Epithelial cell of esophagus (primary cell): ENCODE results near the gene TSPAN5.
"Not testable (repeated sequence)": the region's sequence is repeated elsewhere in the genome, so short reads cannot be mapped to it uniquely, and the experiment has no call there.

ENCODE experiments used
- DNase-seq: peaks from one replicate; pipeline ENCODE4 v3.0.0; 2010; ENCODE audit warnings: low read depth
- H3K4me3 ChIP-seq: 2 replicates; pipeline ENCODE4 v1.5.1; 2011; ENCODE audit warnings: mild to moderate bottlenecking, low read length, control low read depth
- TF ChIP-seq, protein P1 (sequence below): IDR thresholded peaks from 2 replicates; pipeline ENCODE4 v1.5.1; 2011; ENCODE audit warnings: low read depth, mild to moderate bottlenecking, low read length, control low read depth, inconsistent platforms; ENCODE audit not compliant: insufficient read depth; ENCODE audit errors: missing control alignments

The TSPAN5 gene

DNA sequence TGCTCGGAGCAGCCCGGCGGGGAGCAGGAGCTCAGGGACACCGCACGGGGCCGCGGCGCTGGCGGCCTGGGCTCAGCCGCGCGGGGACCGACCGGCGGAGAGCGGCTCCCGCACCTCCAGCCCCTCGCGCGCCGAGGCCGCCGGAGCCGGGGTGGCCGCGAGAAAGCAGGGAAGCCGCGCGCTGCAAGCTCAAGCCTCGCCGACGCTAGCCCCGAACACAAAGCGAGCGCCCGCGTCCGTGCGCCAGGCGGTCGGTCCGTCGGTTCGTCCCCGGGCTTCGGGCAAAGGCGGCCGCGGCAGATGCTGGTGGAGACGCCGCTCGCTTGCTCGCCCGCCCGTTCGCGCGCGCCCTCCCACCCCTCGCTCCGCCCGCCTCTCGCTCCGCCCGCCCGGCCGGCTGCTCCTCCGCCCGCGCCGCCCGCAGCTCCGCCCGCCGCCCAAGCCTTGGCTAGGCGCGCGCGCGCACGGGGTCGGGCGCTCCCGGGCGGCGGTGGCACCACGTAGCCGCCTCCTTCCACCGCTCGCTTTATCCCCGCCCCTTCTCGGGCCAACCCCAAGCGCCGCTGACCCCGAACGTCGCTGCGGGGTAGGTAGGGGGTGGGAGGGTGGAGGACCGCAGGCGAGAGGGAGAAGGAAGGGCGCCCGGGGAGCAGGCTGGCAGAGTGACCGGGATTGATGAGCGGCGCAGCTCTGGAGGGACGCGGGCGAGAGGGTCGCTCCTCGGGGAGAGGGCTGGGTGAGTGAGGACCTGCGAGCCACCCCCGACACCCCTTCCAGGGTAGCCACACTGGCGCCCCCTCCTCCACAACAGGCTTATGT is at the start of gene TSPAN5:
Gene TSPAN5 (minus strand): TSS at position 325 of the 819 bp plus-strand sequence.
- peak within 1 kb of the TSS; percentile 87 for H3K4me3 ChIP-seq
- TF ChIP-seq, protein P1, sequence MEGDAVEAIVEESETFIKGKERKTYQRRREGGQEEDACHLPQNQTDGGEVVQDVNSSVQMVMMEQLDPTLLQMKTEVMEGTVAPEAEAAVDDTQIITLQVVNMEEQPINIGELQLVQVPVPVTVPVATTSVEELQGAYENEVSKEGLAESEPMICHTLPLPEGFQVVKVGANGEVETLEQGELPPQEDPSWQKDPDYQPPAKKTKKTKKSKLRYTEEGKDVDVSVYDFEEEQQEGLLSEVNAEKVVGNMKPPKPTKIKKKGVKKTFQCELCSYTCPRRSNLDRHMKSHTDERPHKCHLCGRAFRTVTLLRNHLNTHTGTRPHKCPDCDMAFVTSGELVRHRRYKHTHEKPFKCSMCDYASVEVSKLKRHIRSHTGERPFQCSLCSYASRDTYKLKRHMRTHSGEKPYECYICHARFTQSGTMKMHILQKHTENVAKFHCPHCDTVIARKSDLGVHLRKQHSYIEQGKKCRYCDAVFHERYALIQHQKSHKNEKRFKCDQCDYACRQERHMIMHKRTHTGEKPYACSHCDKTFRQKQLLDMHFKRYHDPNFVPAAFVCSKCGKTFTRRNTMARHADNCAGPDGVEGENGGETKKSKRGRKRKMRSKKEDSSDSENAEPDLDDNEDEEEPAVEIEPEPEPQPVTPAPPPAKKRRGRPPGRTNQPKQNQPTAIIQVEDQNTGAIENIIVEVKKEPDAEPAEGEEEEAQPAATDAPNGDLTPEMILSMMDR = no peak
- DNase-seq = peak; percentile 88

DNA sequence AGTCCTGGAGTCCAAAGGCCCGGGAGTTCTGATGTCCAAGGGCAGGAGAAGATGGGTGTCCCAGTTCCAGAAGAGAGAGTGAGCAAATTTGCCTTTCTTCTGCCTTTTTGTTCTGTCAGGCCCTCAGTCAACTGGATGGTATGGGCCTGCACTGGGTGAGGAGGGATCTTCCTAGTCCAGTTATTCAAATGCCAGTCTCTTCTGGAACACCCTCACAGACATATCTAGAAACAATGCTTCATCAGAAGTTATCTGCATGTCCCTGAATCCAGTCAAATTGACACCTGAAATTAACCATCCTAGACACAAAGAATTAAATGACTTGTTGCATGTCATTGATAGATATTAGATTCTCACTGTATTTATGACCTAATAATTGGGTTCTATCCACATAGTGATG is 48.5 kb upstream of the TSPAN5 start:
- TF ChIP-seq, protein P1 = no peak
- DNase-seq = no peak
- no peak overlapping the region for H3K4me3 ChIP-seq

DNA sequence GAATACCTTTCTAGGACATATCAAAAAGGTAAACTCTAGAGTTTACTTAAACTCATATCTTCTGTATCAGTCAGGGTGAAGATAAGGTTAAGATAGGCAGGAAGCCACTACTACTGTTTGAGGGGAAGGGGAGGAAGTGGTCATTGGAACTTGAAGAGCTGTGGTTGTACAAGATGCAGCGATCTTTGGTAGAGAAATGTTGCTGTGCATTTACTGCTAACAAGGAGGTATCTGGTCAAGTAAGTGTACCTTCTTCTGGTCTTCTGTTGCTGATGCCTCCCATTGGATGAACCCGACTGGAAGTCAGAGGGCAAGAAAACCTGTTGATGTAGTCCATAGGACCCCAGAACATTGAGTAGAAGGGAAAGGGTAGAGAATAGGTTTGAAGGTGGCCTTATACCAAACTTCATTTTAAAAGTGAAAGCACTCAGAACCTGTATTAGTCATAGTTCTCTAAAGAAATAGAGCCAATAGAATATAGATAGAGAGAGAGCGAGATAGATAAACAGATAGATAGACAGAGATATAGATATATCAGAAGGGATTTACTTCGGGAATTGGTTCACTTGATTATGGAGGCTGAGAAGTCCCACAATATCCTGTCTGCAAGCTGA is 47.9 kb upstream of the TSPAN5 start:
- TF ChIP-seq, protein P1 = no peak
- no peak overlapping the region for H3K4me3 ChIP-seq
- DNase-seq = no peak

DNA sequence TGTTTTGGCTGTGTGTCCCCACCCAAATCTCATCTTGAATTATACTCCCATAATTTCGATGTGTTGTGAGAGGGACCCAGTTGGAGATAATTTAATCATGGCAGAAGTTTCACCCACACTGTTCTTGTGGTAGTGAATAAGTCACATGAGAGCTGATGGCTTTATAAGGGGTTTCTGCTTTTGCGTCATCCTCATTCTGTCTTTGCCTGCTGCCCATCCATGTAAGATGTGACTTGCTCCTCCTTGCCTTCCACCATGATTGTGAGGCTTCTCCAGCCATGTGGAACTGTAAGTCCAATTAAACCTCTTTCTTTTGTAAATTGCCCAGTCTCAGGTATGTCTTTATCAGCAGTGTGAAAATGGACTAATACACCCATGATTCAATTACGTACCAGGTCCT is 47.2 kb upstream of the TSPAN5 start:
- not testable (repeated sequence) for H3K4me3 ChIP-seq, DNase-seq

DNA sequence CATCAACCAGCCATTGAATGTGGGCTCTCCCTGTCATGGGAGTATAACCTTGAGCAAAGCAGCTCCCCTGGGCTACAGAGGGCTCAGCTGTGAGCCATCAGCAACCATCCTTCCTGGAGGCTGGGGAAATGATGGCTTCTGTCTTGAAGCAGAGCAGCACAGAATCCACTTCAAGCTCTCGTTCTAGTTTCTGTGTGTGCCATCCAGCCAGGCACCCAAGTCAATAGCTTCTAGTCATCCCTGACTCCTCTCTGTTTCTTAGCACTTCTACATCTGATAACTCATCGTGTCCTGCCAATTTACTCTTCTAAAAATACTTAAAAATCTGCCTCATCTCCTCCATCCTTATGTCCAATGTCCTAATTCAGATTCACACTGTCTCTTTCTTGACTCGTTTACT is 42.2 kb upstream of the TSPAN5 start:
- no peak overlapping the region for H3K4me3 ChIP-seq
- DNase-seq = no peak
- TF ChIP-seq, protein P1 = no peak

DNA sequence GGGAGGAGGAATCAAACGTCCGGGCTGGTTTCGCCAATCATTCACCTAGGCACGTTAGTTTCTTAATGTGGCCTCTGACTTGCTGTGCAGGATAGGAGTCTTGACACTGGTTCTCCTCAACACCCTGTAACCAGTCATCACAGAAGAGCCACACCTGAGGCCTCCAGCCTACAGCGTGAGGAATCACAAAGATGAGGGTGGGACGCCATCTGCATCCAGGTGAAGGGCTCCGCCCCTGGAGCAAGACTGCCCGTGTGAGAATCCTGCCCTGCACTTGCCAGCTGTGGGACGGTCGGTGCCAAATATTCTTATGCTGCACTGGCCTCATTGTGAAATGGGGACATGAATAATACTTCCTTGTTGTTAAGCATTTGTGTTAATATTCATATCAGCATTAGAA is 35.7 kb upstream of the TSPAN5 start:
- peak; percentile 69 for DNase-seq
- TF ChIP-seq, protein P1 = no peak
- no peak overlapping the region for H3K4me3 ChIP-seq

DNA sequence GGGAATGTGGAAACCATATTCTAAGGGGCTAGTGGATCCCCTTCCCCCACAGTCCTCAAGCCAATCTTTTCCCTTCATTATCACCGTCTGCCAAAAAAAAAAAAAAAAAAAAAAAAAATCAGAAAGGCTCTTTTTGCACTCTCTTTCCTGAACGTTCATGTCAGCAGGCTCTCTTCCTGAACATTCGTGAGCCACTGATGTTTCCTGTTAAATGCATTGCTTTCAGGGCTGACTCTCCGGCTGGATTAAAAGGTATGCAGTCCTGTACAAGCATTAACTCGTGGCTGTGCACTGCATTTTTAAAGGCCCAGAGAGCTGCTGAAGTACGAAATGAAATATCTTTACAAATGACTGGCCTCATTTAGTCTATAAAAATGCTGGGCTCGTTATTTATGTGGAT is 34.0 kb upstream of the TSPAN5 start:
- TF ChIP-seq, protein P1 = no peak
- DNase-seq = no peak
- H3K4me3 ChIP-seq = no peak overlapping the region
